Left hindlimb (tissue), 1 donor: Measurements from ENCODE around the gene CLCN2.

Source experiments
- DNase-seq: peaks from one replicate; pipeline ENCODE4 v3.0.0-alpha.2; 2018

The CLCN2 gene

GRCh38 chr3:184361532-184361931 lies at the start of gene CLCN2, which contains the start of gene POLR2H:
Gene CLCN2, minus strand, starts transcription at chr3:184361605. Its CDS starts 126 bp downstream, at chr3:184361479.
Gene POLR2H, plus strand, starts transcription at chr3:184361710. Its CDS starts 1,783 bp downstream, at chr3:184363493.
- peak; percentile 82 for DNase-seq

GRCh38 chr3:184409946-184410500 lies 48.6 kb upstream of the CLCN2 start:
- no peak for DNase-seq

GRCh38 chr3:184409331-184409926 lies 48.0 kb upstream of the CLCN2 start:
- no peak for DNase-seq

- no peak for DNase-seq
Observed at GRCh38 chr3:184405075-184406030, 43.9 kb upstream of the CLCN2 start.

GRCh38 chr3:184399410-184399809 lies 38.0 kb upstream of the CLCN2 start:
- no peak for DNase-seq

GRCh38 chr3:184395320-184395660 lies 33.9 kb upstream of the CLCN2 start:
- no peak for DNase-seq

GRCh38 chr3:184391266-184391665 lies 29.9 kb upstream of the CLCN2 start:
- no peak for DNase-seq

- DNase-seq, result no peak
Observed at GRCh38 chr3:184389935-184390528, 28.6 kb upstream of the CLCN2 start.

GRCh38 chr3:184389384-184389783 lies 28.0 kb upstream of the CLCN2 start:
- no peak for DNase-seq

GRCh38 chr3:184388936-184389230 lies 27.5 kb upstream of the CLCN2 start:
- DNase-seq, result no peak

- no peak for DNase-seq
Observed at GRCh38 chr3:184388164-184388935, 26.9 kb upstream of the CLCN2 start.

GRCh38 chr3:184387174-184387714 lies 25.8 kb upstream of the CLCN2 start:
- no peak for DNase-seq

- DNase-seq, result no peak
Observed at GRCh38 chr3:184386047-184386806, 24.8 kb upstream of the CLCN2 start.

- no peak for DNase-seq
Observed at GRCh38 chr3:184384856-184385422, 23.5 kb upstream of the CLCN2 start.

- DNase-seq, result no peak
Observed at GRCh38 chr3:184384342-184384741, 22.9 kb upstream of the CLCN2 start.

GRCh38 chr3:184383033-184383740 lies 21.8 kb upstream of the CLCN2 start:
- no peak for DNase-seq

GRCh38 chr3:184382326-184383032 lies 21.1 kb upstream of the CLCN2 start:
- DNase-seq, result no peak

GRCh38 chr3:184381261-184382224 lies 20.1 kb upstream of the CLCN2 start:
- no peak for DNase-seq
